IPS-18c (cell line): ENCODE measurements around the gene FBLN7.

Experiments used
- H3K4me3 ChIP-seq: 2 replicates; pipeline ENCODE4 v1.7.0; 2013; ENCODE audit warnings: low read depth, mild to moderate bottlenecking, low read length, moderate library complexity; ENCODE audit not compliant: insufficient read depth
- H3K9me3 ChIP-seq: one replicate; pipeline ENCODE4 v1.6.1; 2013; ENCODE audit warnings: mild to moderate bottlenecking, low read length, moderate library complexity; ENCODE audit not compliant: control insufficient read depth, insufficient read depth

FBLN7 gene

GRCh38 chr2:112152476-112153178 is 14.4 kb downstream of the FBLN7 start:
- Histone ChIP-seq H3K4me3 (no peak overlapping the region), H3K9me3 (no peaks in the 10 kb centered on the region)

- Histone ChIP-seq H3K4me3 (no peak overlapping the region), H3K9me3 (no peaks in the 10 kb centered on the region)
Measured at GRCh38 chr2:112153179-112153490, 14.9 kb downstream of the FBLN7 start.

GRCh38 chr2:112153501-112153900 is 15.3 kb downstream of the FBLN7 start:
- H3K9me3 ChIP-seq, result no peaks in the 10 kb centered on the region

GRCh38 chr2:112154246-112155117 is 16.3 kb downstream of the FBLN7 start:
- Histone ChIP-seq H3K4me3 (no peak overlapping the region), H3K9me3 (no peaks in the 10 kb centered on the region)

More at GRCh38 chr2:112153501-112153900, 15.3 kb downstream of the FBLN7 start:
- no peak overlapping the region for H3K4me3 ChIP-seq

- Histone ChIP-seq H3K9me3 (no peaks in the 10 kb centered on the region), H3K4me3 (no peak overlapping the region)
Measured at GRCh38 chr2:112155331-112156151, 17.4 kb downstream of the FBLN7 start.

GRCh38 chr2:112156152-112156986 is 18.2 kb downstream of the FBLN7 start:
- Histone ChIP-seq H3K9me3 (no peaks in the 10 kb centered on the region), H3K4me3 (no peak overlapping the region)

GRCh38 chr2:112157472-112157871 is 19.3 kb downstream of the FBLN7 start:
- no peak overlapping the region for H3K4me3 ChIP-seq
- H3K9me3 ChIP-seq, result no peaks in the 10 kb centered on the region

GRCh38 chr2:112159454-112159921 is 21.3 kb downstream of the FBLN7 start:
- no peak overlapping the region for H3K4me3 ChIP-seq
- no peaks in the 10 kb centered on the region for H3K9me3 ChIP-seq

GRCh38 chr2:112160283-112161250 is 22.4 kb downstream of the FBLN7 start:
- Histone ChIP-seq H3K9me3 (no peaks in the 10 kb centered on the region), H3K4me3 (no peak overlapping the region)

GRCh38 chr2:112161431-112162145 is 23.4 kb downstream of the FBLN7 start:
- H3K4me3 ChIP-seq, result no peak overlapping the region

GRCh38 chr2:112162341-112162740 is 24.2 kb downstream of the FBLN7 start:
- Histone ChIP-seq H3K4me3 (no peak overlapping the region), H3K9me3 (no peaks in the 10 kb centered on the region)

More at GRCh38 chr2:112161431-112162145, 23.4 kb downstream of the FBLN7 start:
- no peaks in the 10 kb centered on the region for H3K9me3 ChIP-seq

GRCh38 chr2:112162956-112163355 is 24.8 kb downstream of the FBLN7 start:
- no peaks in the 10 kb centered on the region for H3K9me3 ChIP-seq
- H3K4me3 ChIP-seq, result no peak overlapping the region

GRCh38 chr2:112163541-112163981 is 25.4 kb downstream of the FBLN7 start:
- Histone ChIP-seq H3K9me3 (no peaks in the 10 kb centered on the region), H3K4me3 (no peak overlapping the region)

GRCh38 chr2:112164876-112165275 is 26.7 kb downstream of the FBLN7 start:
- no peaks in the 10 kb centered on the region for H3K9me3 ChIP-seq
- no peak overlapping the region for H3K4me3 ChIP-seq

GRCh38 chr2:112165296-112165695 is 27.1 kb downstream of the FBLN7 start:
- no peaks in the 10 kb centered on the region for H3K9me3 ChIP-seq
- no peak overlapping the region for H3K4me3 ChIP-seq
